Adipocyte (in vitro differentiated cells): ENCODE results near the gene TACC2.

Experiments used
- DNase-seq: peaks from one replicate; pipeline ENCODE4 v3.0.0-alpha.2; 2015; ENCODE audit warnings: low read depth
- H3K27me3 ChIP-seq: replicated peaks from 2 replicates; pipeline ENCODE4 v1.7.0; 2013; ENCODE audit warnings: mild to moderate bottlenecking, low read length, moderate library complexity; ENCODE audit not compliant: control insufficient read depth, insufficient read depth
- H3K36me3 ChIP-seq: 2 replicates; pipeline ENCODE4 v1.7.0; 2013; ENCODE audit warnings: low read length, mild to moderate bottlenecking, moderate library complexity; ENCODE audit not compliant: control insufficient read depth, insufficient read depth, severe bottlenecking
- H3K4me1 ChIP-seq: 2 replicates; pipeline ENCODE4 v1.7.0; 2013; ENCODE audit warnings: mild to moderate bottlenecking, low read length, moderate library complexity; ENCODE audit not compliant: control insufficient read depth, insufficient read depth
- H3K4me3 ChIP-seq: 2 replicates; pipeline ENCODE4 v1.7.0; 2013; ENCODE audit warnings: mild to moderate bottlenecking, low read length, moderate library complexity
- H3K9ac ChIP-seq: 2 replicates; pipeline ENCODE4 v1.7.0; 2013; ENCODE audit warnings: mild to moderate bottlenecking, low read length, moderate library complexity
- H3K9me3 ChIP-seq: 2 replicates; pipeline ENCODE4 v1.7.0; 2013; ENCODE audit warnings: mild to moderate bottlenecking, low read length, moderate library complexity; ENCODE audit not compliant: control insufficient read depth

TACC2 gene

GRCh38 chr10:122299423-122300075, 310.6 kb downstream of the TACC2 start:
- Histone ChIP-seq H3K9ac (no peak overlapping the region), H3K4me3 (no peak overlapping the region), H3K36me3 (no peaks in the 10 kb centered on the region), H3K4me1 (peaks cover 12% of the 10 kb centered on the region), H3K9me3 (no peaks in the 10 kb centered on the region), H3K27me3 (peaks cover 5% of the 10 kb centered on the region)
- no peak for DNase-seq

GRCh38 chr10:122301055-122301810, 312.3 kb downstream of the TACC2 start:
- no peak overlapping the region for H3K4me3 ChIP-seq
- peak; percentile 11 for DNase-seq

GRCh38 chr10:122301811-122302115, 312.8 kb downstream of the TACC2 start:
- no peaks in the 10 kb centered on the region for H3K36me3 ChIP-seq
- peaks cover 12% of the 10 kb centered on the region for H3K4me1 ChIP-seq
- H3K27me3 ChIP-seq, result no peaks in the 10 kb centered on the region
- no peak for DNase-seq
- H3K4me3 ChIP-seq, result no peak overlapping the region
- H3K9me3 ChIP-seq, result peaks cover 6% of the 10 kb centered on the region
- H3K9ac ChIP-seq, result no peak overlapping the region

More at GRCh38 chr10:122301055-122301810, 312.3 kb downstream of the TACC2 start:
- Histone ChIP-seq H3K9ac (no peak overlapping the region), H3K36me3 (no peaks in the 10 kb centered on the region), H3K27me3 (peaks cover 3% of the 10 kb centered on the region), H3K9me3 (peaks cover 6% of the 10 kb centered on the region), H3K4me1 (peaks cover 12% of the 10 kb centered on the region)

GRCh38 chr10:122302315-122302714, 313.4 kb downstream of the TACC2 start:
- Histone ChIP-seq H3K36me3 (no peaks in the 10 kb centered on the region), H3K9ac (no peak overlapping the region), H3K9me3 (peaks cover 6% of the 10 kb centered on the region), H3K4me1 (peaks cover 14% of the 10 kb centered on the region), H3K27me3 (no peaks in the 10 kb centered on the region), H3K4me3 (no peak overlapping the region)
- no peak for DNase-seq

GRCh38 chr10:122303271-122304053, 314.5 kb downstream of the TACC2 start:
- Histone ChIP-seq H3K9me3 (peaks cover 6% of the 10 kb centered on the region), H3K9ac (no peak overlapping the region), H3K4me3 (no peak overlapping the region), H3K27me3 (no peaks in the 10 kb centered on the region), H3K4me1 (peaks cover 24% of the 10 kb centered on the region), H3K36me3 (no peaks in the 10 kb centered on the region)
- DNase-seq, result no peak
